GM20000 (cell line): ENCODE data around the gene PANK1.
A peak's percentile ranks its signal among the peaks of the same experiment; 100 is the strongest.

Experiments
- DNase-seq: peaks from one replicate; pipeline ENCODE4 v3.0.0; 2012; ENCODE audit warnings: low spot score
- TF ChIP-seq, protein P1 (sequence below): IDR thresholded peaks from 2 replicates; pipeline ENCODE4 v1.5.1; 2012; ENCODE audit warnings: mild to moderate bottlenecking, control low read depth; ENCODE audit errors: extremely low read depth, missing control alignments

Gene PANK1

DNA sequence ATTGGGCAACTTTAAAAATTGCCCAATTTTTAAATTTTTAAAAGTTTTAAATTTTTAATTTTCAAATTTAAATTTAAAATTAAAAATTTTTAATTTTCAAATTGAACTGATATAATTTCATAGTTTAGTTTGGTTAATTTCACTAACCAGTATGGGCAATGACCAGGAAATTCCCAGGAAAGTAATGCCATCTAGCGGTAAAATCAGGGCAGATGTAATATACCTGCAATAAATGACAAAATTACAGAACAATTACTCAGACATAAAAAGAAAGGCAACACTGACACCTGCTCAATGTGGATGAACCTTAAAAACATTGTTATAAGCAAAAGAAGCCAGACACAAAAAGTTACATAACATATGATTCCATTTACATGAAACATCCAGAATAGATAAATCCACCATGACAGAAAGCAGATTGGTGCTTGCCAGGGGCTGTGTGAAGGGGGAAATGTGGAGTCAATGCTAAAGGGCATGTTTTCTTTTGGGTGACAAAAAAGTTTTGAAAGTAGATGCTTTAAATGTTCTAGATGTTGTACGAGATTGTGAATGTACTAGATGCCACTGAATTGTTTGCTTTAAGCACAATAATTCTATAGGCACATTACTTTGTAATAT lies 81.1 kb downstream of the PANK1 start:
- DNase-seq = peak; percentile 51
- TF ChIP-seq, protein P1, sequence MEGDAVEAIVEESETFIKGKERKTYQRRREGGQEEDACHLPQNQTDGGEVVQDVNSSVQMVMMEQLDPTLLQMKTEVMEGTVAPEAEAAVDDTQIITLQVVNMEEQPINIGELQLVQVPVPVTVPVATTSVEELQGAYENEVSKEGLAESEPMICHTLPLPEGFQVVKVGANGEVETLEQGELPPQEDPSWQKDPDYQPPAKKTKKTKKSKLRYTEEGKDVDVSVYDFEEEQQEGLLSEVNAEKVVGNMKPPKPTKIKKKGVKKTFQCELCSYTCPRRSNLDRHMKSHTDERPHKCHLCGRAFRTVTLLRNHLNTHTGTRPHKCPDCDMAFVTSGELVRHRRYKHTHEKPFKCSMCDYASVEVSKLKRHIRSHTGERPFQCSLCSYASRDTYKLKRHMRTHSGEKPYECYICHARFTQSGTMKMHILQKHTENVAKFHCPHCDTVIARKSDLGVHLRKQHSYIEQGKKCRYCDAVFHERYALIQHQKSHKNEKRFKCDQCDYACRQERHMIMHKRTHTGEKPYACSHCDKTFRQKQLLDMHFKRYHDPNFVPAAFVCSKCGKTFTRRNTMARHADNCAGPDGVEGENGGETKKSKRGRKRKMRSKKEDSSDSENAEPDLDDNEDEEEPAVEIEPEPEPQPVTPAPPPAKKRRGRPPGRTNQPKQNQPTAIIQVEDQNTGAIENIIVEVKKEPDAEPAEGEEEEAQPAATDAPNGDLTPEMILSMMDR = peak; percentile 3

DNA sequence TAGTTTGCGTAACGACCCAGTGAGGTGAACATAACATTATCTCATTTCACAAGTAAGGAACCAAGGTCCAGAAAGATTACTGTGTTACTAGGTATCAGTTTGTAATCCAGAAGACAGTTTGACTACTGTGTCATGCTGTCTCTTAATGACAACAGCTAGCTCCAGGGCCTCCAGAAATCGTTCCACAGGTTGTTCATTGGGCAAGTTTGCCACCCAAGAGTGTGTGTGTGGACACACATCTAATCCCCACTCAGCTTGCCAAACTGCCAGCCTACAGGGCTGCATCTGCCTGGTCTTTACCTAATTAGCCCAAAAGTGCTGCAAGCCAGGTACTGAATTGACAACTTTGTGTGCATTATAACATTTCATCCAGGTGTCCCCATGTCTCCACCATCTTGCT lies 81.7 kb downstream of the PANK1 start:
- DNase-seq = no peak
- TF ChIP-seq, protein P1 = no peak

DNA sequence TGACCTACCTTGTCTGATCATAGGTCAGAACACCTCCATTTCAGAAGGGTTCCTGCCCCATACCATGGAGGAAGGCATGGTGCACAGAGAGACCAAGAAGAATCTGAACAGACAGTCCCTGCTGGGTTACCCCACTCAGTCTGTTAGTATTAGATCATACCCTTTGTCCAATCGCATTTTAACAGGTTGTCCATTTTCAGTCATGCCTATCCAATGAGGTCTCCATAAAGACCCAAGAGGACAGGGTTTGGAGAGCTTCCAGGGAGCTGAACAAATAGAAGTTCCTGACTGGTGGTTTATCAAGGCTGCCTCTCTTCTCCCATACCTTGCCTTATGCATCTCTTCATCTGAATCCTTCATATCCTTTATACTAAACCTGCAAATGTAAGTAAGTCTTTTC lies 88.4 kb downstream of the PANK1 start:
- no peak for DNase-seq
- TF ChIP-seq, protein P1 = no peak

DNA sequence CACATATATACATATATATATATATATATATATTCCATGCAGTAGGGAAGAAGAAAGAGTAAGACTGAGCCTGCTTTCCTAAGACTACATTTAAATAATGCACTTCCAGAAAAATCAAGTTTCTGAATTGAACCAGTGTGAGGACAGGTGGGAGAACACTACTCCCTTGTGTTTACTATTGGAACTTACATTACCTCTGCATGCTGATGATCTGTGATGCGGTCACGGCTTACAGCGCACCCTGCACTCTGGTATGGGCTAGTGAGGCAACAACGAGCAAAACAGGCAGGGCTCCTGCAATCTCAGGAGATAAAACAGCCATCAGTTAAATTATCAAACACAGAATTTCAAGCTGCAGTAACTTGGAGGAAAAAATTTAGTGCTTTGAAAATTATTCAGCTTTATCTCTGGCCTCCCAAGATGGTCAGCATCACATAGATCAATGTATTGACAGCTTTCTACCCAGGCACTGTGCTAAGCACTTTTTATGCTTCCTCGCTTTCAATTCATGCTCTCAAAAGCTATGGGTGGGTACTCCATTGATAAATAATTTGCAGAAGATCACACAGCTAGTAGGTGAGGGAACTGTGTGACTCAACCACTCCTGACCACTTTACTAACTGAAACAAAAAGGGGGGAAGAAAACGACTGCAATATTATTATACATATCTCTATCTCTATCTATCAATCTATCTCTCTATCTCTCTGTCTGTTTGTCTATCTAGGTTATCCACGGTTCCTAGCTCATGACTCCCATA lies 89.2 kb downstream of the PANK1 start:
- TF ChIP-seq, protein P1 = no peak
- no peak for DNase-seq

DNA sequence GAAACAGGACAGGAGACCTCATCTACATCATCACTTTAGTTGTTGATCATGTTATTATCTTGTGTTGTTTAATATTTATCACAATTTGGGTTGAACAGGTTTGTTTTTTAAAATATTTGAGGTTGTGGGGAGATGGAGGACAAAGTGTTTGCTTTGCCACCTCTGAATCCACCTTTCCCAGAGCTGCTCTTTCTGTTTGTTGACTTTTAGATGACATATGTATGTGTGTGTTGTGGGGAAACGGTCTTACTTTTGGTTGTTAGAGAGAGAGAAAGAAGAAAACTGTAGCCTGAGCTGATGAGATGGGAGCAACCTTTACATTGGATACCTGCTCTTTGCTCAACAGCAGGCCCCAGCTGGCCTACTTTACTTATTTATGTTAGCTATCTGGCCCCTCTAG lies 90.6 kb downstream of the PANK1 start:
- TF ChIP-seq, protein P1 = no peak
- no peak for DNase-seq

DNA sequence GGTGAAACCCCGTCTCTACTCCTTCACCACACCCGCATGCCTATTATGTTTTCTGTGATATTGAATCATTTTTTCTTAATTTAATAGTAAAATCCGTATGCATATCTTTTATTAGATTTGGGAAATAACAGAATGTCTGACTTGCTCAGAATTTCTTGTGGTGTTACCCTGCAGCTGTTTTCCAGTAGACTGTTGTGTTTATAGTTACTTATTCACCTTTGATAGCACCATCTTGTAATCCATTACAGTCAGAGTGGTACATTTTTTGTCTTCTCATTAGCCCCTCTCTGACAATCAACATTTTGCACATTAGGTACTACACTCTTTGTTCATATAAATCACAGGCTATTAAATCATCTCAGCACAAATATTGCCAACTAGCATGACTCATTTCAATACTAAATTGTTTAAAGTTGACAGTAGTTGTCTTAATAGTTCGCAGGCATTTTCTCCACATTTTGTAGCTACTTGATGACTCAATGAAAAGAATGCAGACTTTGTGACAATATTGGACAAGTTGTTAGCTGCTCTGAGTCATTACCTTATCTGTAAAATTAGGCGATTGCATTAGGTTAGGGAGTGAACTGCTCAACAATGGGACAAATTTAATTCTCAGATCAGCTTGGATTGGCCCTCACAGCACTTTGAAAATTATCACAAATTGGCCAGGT lies 91.8 kb downstream of the PANK1 start:
- TF ChIP-seq, protein P1 = no peak
- DNase-seq = no peak

DNA sequence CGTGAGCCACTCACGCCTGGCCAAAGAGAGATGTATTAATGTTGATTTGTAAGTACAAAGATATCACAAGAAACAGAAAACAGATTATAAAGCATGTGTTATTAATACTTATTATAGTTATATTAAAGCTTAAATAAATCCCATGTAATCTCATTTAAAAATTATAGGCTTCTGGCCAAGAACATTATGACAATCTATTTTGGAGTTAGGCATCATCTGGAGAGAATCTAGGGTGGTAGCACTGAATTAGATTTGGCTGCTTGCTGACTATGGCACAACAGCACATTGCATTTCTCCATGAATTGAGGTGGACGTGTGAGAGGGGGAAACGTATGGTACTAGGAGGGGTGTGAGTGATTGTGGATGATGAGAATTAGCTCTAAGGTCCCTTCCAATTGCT lies 92.8 kb downstream of the PANK1 start:
- no peak for DNase-seq
- TF ChIP-seq, protein P1 = no peak
